ENCODE results near the gene CIAO3.
"Not testable (repeated sequence)": the region's sequence is repeated elsewhere in the genome, so short reads cannot be mapped to it uniquely, and the experiment has no call there.

The CIAO3 gene

GRCh38 chr16:714079-714478, 26.7 kb downstream of the CIAO3 start:
- H3K4me3 ChIP-seq (replicated peaks; ENCODE audit: low read depth, low read length), result no peak overlapping the region
- peaks cover 2% of the 10 kb centered on the region; the same call in 1 of the 2 replicates for H3K27me3 ChIP-seq (replicated peaks; ENCODE audit: control insufficient read depth, insufficient read depth, low read length)
- no peaks in the 10 kb centered on the region for H3K36me3 ChIP-seq (ENCODE audit: control insufficient read depth, insufficient read depth, low read length)
- TF ChIP-seq CTCF (IDR thresholded peaks at IDR 0.05; ENCODE audit: insufficient read depth, low read length, poor library complexity, severe bottlenecking), result no peak
- no peak for DNase-seq (ENCODE audit: extremely low read depth, insufficient read length)

GRCh38 chr16:712740-713250, 28.0 kb downstream of the CIAO3 start:
- H3K36me3 ChIP-seq (ENCODE audit: control insufficient read depth, insufficient read depth, low read length); H3K4me3 ChIP-seq (replicated peaks; ENCODE audit: low read depth, low read length); DNase-seq (ENCODE audit: extremely low read depth, insufficient read length); H3K27me3 ChIP-seq (replicated peaks; ENCODE audit: control insufficient read depth, insufficient read depth, low read length): not testable (repeated sequence)

GRCh38 chr16:711548-712320, 29.1 kb downstream of the CIAO3 start:
- Histone ChIP-seq H3K4me3 (replicated peaks; ENCODE audit: low read depth, low read length) (no peak overlapping the region), H3K36me3 (ENCODE audit: control insufficient read depth, insufficient read depth, low read length) (no peaks in the 10 kb centered on the region), H3K27me3 (replicated peaks; ENCODE audit: control insufficient read depth, insufficient read depth, low read length) (peaks cover 2% of the 10 kb centered on the region)
- TF ChIP-seq CTCF (IDR thresholded peaks at IDR 0.05; ENCODE audit: insufficient read depth, low read length, poor library complexity, severe bottlenecking), result peak; percentile 93
- peak; percentile 77 for DNase-seq (ENCODE audit: extremely low read depth, insufficient read length)

GRCh38 chr16:711084-711483, 29.7 kb downstream of the CIAO3 start:
- peaks cover 2% of the 10 kb centered on the region for H3K27me3 ChIP-seq (replicated peaks; ENCODE audit: control insufficient read depth, insufficient read depth, low read length)
- DNase-seq (ENCODE audit: extremely low read depth, insufficient read length), result no peak
- TF ChIP-seq CTCF (IDR thresholded peaks at IDR 0.05; ENCODE audit: insufficient read depth, low read length, poor library complexity, severe bottlenecking), result no peak
- no peaks in the 10 kb centered on the region for H3K36me3 ChIP-seq (ENCODE audit: control insufficient read depth, insufficient read depth, low read length)
- H3K4me3 ChIP-seq (replicated peaks; ENCODE audit: low read depth, low read length), result no peak overlapping the region

GRCh38 chr16:710500-711075, 30.2 kb downstream of the CIAO3 start:
- Histone ChIP-seq H3K36me3 (ENCODE audit: control insufficient read depth, insufficient read depth, low read length) (no peaks in the 10 kb centered on the region), H3K27me3 (replicated peaks; ENCODE audit: control insufficient read depth, insufficient read depth, low read length) (peaks cover 2% of the 10 kb centered on the region), H3K4me3 (replicated peaks; ENCODE audit: low read depth, low read length) (no peak overlapping the region)
- TF ChIP-seq CTCF (IDR thresholded peaks at IDR 0.05; ENCODE audit: insufficient read depth, low read length, poor library complexity, severe bottlenecking), result no peak
- no peak for DNase-seq (ENCODE audit: extremely low read depth, insufficient read length)
